GM21717 (cell line): ENCODE data around the gene TECTB.

ENCODE experiments used
- ATAC-seq: cut with Tn5 transposase; IDR thresholded peaks from one replicate; pipeline ENCODE4 v1.9.1; 2021; ENCODE audit warnings: mild to moderate bottlenecking, moderate library complexity; ENCODE audit not compliant: unreplicated experiment

TECTB gene

GRCh38 chr10:112304267-112304859, 21.2 kb downstream of the TECTB start:
- no peak for ATAC-seq

GRCh38 chr10:112307358-112308124, 24.3 kb downstream of the TECTB start:
- peak; percentile 72 for ATAC-seq

- no peak for ATAC-seq
Observed at GRCh38 chr10:112308125-112308502, 24.9 kb downstream of the TECTB start.

GRCh38 chr10:112311481-112311880, 28.3 kb downstream of the TECTB start:
- ATAC-seq: no peak

- no peak for ATAC-seq
Observed at GRCh38 chr10:112313234-112313633, 30.0 kb downstream of the TECTB start.

GRCh38 chr10:112313911-112314310, 30.7 kb downstream of the TECTB start:
- ATAC-seq: no peak

GRCh38 chr10:112314822-112315474, 31.7 kb downstream of the TECTB start:
- ATAC-seq: peak; percentile 84

- no peak for ATAC-seq
Observed at GRCh38 chr10:112327678-112328077, 44.5 kb downstream of the TECTB start.

- no peak for ATAC-seq
Observed at GRCh38 chr10:112330162-112330561, 47.0 kb downstream of the TECTB start.

GRCh38 chr10:112330607-112331160, 47.5 kb downstream of the TECTB start:
- ATAC-seq: no peak

GRCh38 chr10:112332022-112332421, 48.8 kb downstream of the TECTB start:
- no peak for ATAC-seq

- no peak for ATAC-seq
Observed at GRCh38 chr10:112332509-112333228, 49.5 kb downstream of the TECTB start.

- no peak for ATAC-seq
Observed at GRCh38 chr10:112333452-112333851, 50.3 kb downstream of the TECTB start.

- ATAC-seq: no peak
Observed at GRCh38 chr10:112335111-112335867, 52.1 kb downstream of the TECTB start.

- ATAC-seq: no peak
Observed at GRCh38 chr10:112335868-112336265, 52.7 kb downstream of the TECTB start.

- no peak for ATAC-seq
Observed at GRCh38 chr10:112336556-112337201, 53.5 kb downstream of the TECTB start.

GRCh38 chr10:112338957-112339356, 55.8 kb downstream of the TECTB start:
- ATAC-seq: no peak

- ATAC-seq: no peak
Observed at GRCh38 chr10:112340601-112341000, 57.4 kb downstream of the TECTB start.

- ATAC-seq: no peak
Observed at GRCh38 chr10:112343056-112343806, 60.0 kb downstream of the TECTB start.
